Measurements from ENCODE around the gene TANGO6. TPM values are rescaled to one million over a fixed set of nuclear protein-coding genes. Genes with fewer than 3 reads are reported as not detected.

TANGO6 gene
- total and polyA plus RNA-seq, 9 donors = 4.7 to 27.8 (median 15.5) TPM

DNA sequence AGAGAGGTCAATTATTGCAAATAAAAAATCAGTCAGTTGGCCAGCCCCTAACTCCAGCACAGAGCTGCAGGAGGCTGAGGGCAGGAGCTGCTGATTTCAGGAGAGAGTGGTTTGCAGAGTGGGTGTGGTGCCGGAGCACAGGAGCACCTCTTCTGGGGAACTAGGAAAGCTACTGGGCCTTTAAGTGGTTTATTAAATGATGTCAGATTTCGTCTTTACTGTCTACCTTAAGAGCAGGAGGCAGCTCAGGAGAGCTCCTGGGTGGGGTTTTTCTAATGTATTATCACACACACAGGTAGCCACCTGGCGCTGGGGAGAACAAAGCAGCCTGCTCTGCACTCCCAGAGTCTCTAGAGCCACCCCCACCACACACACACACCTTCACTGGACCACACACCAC, 250.6 kb downstream of the TANGO6 start:
- Histone ChIP-seq H3K36me3 (no peaks in the 10 kb centered on the region), H3K4me3 (no peak overlapping the region), H3K27me3 (no peaks in the 10 kb centered on the region), H3K27ac (no peak overlapping the region), H3K4me1 (ENCODE audit: insufficient read depth) (no peaks in the 10 kb centered on the region), H3K9me3 (no peaks in the 10 kb centered on the region)
- TF ChIP-seq EP300 (IDR thresholded peaks at IDR 0.05) (no peak), CTCF (IDR thresholded peaks at IDR 0.05) (no peak)
- WGBS, 3 donors = 77 to 82% (median 80%) methylated on average over 3 of the region's 3 CpGs
- intact Hi-C loops (cut with DNase I) = no loop called here
- no peak for DNase-seq

GRCh38 chr16:69094501-69094900, 251.2 kb downstream of the TANGO6 start:
- H3K36me3 ChIP-seq = no peaks in the 10 kb centered on the region
- H3K27me3 ChIP-seq = no peaks in the 10 kb centered on the region
- H3K27ac ChIP-seq = no peak overlapping the region
- intact Hi-C loops (cut with DNase I) = no loop called here
- H3K4me1 ChIP-seq (ENCODE audit: insufficient read depth) = no peaks in the 10 kb centered on the region
- 63 to 69% (median 69%) methylated on average over 5 of the region's 5 CpGs for WGBS, 3 donors
- no peak for TF ChIP-seq CTCF (IDR thresholded peaks at IDR 0.05)
- TF ChIP-seq EP300 (IDR thresholded peaks at IDR 0.05) = no peak
- no peak for TF ChIP-seq POLR2A (IDR thresholded peaks at IDR 0.05)
- no peak overlapping the region for H3K4me3 ChIP-seq
- DNase-seq = no peak
- no peaks in the 10 kb centered on the region for H3K9me3 ChIP-seq

GRCh38 chr16:69095193-69095592, 251.9 kb downstream of the TANGO6 start:
- TF ChIP-seq CTCF (IDR thresholded peaks at IDR 0.05) (no peak), EP300 (IDR thresholded peaks at IDR 0.05) (no peak), POLR2A (IDR thresholded peaks at IDR 0.05) (no peak)
- Histone ChIP-seq H3K9me3 (no peaks in the 10 kb centered on the region), H3K4me3 (no peak overlapping the region), H3K36me3 (no peaks in the 10 kb centered on the region), H3K27ac (no peak overlapping the region), H3K27me3 (no peaks in the 10 kb centered on the region), H3K4me1 (ENCODE audit: insufficient read depth) (no peaks in the 10 kb centered on the region)
- DNase-seq = no peak
- WGBS, 3 donors = 89 to 93% (median 92%) methylated on average over 6 of the region's 6 CpGs
- intact Hi-C loops (cut with DNase I) = no loop called here

- Histone ChIP-seq H3K36me3 (no peaks in the 10 kb centered on the region), H3K9me3 (no peaks in the 10 kb centered on the region), H3K27ac (no peak overlapping the region), H3K4me1 (ENCODE audit: insufficient read depth) (no peaks in the 10 kb centered on the region), H3K27me3 (no peaks in the 10 kb centered on the region), H3K4me3 (no peak overlapping the region)
- WGBS, 3 donors = 53 to 68% (median 61%) methylated on average over 11 of the region's 11 CpGs
- no peak for DNase-seq
- intact Hi-C loops (cut with DNase I) = loop anchor here in 1 of 4 donors (10.0 kb wide), 1 partner anchor 125 kb away; no protein-coding TSS in a partner anchor
- TF ChIP-seq EP300 (IDR thresholded peaks at IDR 0.05) (no peak), POLR2A (IDR thresholded peaks at IDR 0.05) (no peak), CTCF (IDR thresholded peaks at IDR 0.05) (no peak)
Measured at GRCh38 chr16:69100071-69100691, 256.9 kb downstream of the TANGO6 start.

All from ovary (tissue), 9 donors.